Stimulated activated naive CD8-positive, alpha-beta T cell treated with anti-CD3 and anti-CD28 coated beads, Interleukin-15, Interleukin-2, amounts not matched to agents 100 U/mL and 50 U/mL, for 24 hours (primary cell): ENCODE results near the gene TRIP12.
"Not testable (repeated sequence)": the region's sequence is repeated elsewhere in the genome, so short reads cannot be mapped to it uniquely, and the experiment has no call there.

Experiments used
- ATAC-seq: fragments of 150-1000 bp; cut with Tn5 transposase; one replicate; pipeline ENCODE4 v1.10.0; 2021
- DNase-seq: peaks from one replicate; pipeline ENCODE4 v3.0.0; 2021

The TRIP12 gene

DNA sequence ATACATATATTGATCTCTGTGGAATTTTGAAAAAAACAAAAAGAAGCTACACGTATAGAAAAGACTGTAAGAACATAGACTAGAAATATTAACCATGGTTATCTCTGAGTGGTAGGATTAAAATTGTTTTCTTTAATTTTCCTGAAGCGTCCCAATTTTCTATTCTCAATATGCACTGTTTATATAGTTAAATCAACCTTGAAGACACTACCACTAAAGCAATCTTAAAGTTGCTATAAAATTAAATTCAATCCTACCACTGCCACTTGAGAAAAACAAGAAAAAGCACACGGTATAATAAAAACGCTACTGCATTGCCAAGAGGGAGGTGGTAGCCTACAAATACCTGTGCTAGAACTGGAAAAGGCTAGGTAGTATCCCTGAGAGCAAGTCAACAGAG lies 47.2 kb downstream of the TRIP12 start:
- ATAC-seq (no peak), DNase-seq (no peak)

DNA sequence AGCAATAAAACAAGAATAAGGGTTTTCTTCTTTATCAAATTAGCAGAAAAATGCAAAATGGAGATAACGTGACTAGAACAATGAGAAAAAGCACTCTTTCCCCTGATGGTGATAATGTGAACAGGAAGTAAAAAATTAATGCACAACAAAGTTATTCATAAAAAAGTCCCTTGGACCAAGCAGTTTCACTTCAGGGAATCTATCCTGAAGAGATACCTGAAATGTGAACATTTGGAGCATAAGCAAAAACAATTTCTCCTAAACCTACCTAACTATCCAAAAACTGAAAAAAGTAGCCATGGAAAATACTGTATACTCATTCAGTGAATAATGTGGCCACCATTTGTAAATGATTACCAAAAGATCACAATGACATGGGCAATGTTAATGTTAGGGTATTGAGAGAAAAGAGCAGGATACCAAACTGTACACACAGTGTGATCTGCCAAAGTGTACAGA lies 48.7 kb downstream of the TRIP12 start:
- DNase-seq (no peak), ATAC-seq (peak; percentile 46)

DNA sequence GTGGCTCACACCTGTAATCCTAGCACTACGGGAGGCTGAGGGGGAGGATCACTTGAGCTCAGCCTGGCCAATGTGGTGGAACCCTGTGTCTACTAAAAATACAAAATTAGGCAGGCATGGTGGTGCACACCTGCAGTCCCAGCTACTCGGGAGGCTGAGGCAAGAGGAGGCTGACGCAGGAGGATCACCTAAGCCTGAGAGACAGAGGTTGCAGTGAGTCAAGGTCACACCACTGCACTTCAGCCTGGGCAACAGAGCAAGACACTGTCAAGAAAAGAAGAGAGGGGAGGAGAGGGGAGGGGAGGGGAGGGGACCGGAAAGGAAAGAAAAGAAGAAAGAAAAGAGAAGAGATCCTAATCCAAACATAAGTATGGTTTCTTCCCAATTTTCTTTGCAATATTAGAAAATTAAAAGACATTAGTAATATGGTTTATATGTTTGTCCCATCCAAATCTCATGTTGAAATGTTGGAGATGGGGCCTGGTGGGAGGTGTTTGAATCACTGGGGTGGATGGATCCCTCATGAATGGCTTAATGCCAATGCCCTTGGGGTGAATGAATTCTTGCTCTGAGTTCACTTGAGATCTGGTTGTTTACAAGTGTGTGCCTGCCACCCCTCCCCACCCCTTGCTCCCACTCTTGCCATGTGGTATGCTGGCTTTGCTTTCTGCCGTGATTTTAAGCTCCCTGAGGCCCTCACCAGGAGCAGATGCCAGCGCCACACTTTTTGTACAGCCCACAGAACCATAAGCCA lies 50.7 kb downstream of the TRIP12 start:
- DNase-seq (no peak), ATAC-seq (no peak)

DNA sequence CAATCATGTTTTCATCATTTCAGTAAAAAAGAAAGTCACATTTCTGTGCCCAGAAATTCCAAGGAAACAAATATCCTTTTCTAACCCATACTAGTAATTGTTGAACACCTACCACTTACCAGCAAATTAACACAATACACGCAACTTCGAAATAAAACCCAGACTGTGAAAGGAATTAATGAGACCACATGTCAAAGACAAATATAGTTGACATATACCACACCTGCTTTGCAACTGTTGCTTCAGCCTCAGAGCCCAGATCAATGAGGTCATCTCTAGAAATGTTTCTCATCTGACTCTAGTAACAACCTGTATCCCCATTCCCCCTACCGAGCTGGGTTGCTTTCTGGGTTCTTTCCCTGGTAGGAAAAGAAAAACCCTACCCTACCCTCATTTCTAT lies 52.6 kb downstream of the TRIP12 start:
- ATAC-seq, result no peak
- no peak for DNase-seq

DNA sequence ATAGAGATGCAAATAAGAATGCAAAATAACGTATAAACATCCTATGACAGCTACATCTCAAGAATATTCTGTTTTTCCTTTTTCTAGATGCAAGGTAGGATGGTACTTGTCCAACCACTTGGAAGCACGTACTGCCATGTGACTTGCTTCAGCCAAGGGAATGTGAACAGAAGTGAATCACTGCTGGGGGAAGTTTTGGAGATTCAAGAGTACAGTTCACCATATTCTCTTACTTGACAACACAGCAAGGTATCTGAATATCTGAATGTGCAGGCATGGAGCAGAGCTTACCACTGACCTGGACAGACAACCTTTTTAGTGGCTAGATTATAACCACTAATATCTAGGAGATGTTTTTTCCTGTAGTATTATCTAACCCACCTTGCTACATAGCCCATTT lies 53.0 kb downstream of the TRIP12 start:
- ATAC-seq (no peak), DNase-seq (no peak)

DNA sequence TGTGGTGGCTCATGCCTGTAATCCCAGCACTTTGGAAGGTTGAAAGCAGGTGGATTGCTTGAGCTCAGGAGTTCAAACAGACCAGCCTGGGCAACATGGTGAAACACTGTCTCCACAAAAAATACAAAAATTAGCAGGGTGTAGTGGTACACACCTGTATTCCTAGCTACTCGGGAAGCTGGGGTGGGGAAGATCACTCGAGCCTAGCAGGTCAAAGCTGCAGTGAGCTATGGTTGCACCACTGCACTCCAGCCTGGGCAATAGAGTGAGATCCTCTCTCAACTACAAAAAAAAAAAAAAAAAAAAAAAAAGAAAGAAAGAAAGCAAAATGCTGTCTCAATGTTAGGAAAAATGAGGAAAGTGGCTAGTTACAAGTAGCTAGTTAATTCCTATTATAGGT lies 56.8 kb downstream of the TRIP12 start:
- DNase-seq (no peak), ATAC-seq (no peak)

DNA sequence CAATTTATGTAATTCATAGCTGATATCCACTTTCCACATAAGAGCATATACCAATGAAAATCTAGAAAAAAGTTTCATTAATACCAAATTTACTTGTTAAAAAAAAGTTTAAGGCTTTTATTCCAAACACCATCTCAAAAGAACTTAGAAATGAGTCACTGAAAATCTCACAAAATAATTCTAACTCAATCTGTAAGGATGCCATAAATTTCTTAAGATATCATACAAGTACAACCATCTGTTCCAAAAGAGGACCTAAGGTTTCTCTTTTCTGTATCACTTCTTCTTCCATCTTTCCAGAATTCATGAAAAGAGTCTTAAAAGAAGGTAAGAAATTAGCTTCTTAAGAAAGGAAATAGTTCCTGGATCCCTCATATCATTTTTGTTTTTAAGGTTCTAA lies 60.4 kb downstream of the TRIP12 start:
- ATAC-seq, result no peak
- DNase-seq, result no peak

DNA sequence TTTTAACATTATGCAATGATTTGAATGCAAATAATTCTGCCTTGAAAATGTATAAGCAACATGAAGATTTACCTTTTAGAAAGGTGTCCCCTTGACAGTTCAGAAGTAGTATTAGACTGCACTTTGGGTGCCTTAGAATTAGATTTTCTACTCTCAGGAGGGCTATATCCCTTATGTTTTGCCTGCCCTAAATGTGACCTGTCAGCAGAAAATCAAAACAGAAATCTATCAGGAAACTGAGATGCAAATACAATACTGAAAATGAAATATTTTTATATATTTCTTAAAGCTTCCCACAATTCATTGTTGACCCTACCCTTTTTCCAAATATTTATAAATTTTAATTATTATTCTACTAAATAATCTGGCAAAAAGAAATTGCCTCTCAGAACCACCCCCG lies 61.5 kb downstream of the TRIP12 start:
- DNase-seq, result no peak

DNA sequence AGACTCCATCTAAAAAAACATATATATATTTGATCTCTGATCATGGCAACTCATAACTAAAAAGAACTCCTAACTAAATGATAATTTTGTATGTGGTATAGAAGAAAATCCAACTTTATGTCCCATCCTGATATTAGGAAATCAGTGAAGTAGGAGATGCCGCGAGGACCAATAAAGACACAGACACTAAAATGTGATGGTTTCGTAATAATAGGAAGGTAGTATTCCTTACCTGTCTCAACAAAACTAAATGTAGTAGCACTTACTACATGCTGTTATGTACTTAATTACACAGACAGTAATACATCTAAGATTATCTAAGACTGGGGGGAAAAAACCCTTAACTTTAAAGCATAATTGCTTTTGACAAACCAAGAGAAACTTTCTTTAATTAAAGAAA lies 63.5 kb downstream of the TRIP12 start:
- no peak for ATAC-seq

More for the DNA sequence above, 61.5 kb downstream of the TRIP12 start:
- ATAC-seq, result no peak

DNA sequence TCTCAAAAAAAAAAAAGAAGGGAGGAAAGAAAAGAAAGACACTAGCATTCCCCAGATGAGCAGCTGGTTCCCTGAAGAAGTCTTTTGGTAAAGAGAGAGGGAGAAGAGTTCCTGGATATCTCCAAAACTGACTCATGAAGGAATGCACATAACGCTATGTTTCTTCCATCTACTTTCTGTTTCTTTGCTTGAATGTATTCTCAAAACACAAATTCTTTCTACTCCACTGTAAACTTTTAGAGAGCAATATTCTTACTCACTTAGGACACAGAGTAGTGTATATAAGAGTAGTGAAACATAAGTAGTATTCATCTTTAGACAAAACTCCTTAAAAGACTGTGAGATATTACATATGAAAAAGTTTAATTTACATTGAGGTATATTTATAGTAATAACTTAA lies 64.2 kb downstream of the TRIP12 start:
- no peak for DNase-seq
- ATAC-seq, result no peak

More for the DNA sequence above, 63.5 kb downstream of the TRIP12 start:
- DNase-seq, result no peak

DNA sequence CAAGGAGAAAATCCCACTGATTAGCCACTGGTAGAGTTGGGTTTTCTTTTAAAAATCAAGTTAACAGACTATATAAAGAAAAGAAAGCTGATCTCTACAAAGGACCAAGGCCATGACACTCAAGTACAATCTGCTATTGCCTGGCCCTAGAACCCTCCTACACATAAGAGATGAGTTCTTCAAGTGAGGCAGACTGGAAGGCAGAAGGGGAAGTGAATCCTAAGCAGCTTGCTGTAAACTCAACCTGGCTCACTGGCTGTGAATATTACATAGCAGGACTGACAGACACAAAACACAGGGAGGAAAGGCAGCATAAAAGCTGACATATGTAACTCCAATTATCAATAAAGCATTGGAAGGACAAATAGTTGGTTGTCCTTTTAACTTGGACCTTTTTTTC lies 65.4 kb downstream of the TRIP12 start:
- DNase-seq, result no peak
- ATAC-seq, result no peak

DNA sequence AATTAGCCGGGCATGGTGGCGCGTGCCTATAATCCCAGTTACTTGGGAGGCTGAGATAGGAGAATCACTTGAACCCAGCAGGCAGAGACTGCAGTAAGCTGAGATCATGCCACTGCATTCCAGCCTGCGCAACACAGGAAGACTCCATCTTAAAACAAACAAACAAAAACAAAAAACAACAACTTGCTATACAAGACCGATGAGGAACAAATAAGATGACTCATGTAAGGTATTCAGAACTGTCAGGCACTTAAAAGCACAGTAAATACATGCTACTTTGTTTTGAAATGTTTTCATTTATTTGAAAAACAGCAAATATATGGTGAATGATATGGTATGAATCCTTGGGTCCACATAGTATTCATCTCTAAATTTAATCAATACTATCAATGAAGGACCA lies 66.7 kb downstream of the TRIP12 start:
- no peak for DNase-seq
- no peak for ATAC-seq

DNA sequence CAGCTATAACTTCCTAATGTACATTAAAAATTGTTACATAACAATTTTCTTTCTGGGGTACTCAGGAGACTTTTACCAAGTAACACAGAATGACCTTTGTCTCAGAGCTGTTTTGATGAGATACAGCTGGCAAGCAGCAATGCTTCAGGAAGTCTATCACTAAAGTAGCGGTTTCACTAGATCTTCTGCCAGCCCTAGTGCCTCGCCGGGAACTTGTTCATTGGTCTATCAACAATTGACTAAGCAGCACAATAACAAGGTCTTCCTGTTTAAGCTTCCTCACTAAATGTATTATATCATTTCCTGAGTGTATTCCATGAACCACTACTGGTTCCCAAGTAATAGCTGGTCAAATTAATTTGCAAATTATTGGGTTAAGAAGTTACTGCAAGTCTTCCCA lies 69.2 kb downstream of the TRIP12 start:
- ATAC-seq (peak; percentile 89), DNase-seq (peak; percentile 22)

DNA sequence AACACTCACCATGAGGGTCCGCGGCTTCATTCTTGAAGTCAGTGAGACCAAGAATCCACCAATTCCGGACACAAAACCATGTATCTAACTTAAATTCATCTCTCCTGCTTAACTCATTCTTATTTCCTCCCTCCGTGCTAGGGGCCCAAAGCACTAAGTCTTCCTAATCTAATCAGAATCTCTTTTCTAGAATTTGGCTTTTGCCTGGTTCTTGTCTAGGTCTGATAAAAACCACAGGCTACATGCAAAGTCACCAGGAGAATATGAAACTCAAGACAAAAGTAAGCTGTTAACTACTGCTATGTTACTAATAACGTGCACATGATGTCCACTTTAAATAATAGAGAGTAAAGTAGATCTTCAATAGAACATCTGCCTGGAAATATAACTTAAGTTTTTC lies 69.9 kb downstream of the TRIP12 start:
- DNase-seq (no peak), ATAC-seq (no peak)

DNA sequence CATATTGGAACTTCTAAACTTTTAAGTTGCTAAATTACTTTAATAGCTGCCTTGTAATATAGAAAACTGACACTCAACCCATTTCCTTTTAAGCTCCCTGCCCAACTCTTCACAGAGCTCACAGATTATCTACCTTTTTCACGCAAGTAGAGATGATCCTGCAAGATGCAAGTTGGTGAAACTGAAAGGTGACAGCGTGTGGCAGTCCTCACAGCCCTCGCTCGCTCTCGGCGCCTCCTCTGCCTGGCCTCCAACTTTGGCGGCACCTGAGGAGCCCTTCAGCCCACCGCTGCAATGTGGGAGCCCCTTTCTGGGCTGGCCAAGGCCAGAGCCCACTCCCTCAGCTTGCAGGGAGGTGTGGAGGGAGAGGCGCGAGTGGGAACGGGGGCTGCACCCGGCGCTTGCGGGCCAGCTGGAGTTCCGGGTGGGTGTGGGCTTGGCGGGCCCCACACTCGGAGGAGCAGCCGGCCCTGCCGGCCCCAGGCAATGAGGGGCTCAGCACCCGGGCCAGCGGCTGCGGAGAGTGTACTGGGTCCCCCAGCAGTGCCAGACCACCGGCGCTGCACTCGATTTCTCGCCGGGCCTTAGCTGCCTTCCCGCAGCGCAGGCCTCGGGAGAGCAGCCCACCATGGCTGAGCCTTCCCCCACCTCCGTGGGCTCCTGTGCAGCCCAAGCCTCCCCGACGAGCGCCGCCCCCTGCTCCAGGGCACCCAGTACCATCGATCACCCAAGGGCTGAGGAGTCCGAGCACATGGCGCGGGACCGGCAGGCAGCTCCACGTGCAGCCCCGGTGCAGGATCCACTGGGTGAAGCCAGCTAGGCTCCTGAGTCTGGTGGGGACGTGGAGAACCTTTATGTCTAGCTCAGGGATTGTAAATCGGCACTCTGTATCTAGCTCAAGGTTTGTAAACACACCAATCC lies 71.2 kb downstream of the TRIP12 start:
- not testable (repeated sequence) for DNase-seq, ATAC-seq

DNA sequence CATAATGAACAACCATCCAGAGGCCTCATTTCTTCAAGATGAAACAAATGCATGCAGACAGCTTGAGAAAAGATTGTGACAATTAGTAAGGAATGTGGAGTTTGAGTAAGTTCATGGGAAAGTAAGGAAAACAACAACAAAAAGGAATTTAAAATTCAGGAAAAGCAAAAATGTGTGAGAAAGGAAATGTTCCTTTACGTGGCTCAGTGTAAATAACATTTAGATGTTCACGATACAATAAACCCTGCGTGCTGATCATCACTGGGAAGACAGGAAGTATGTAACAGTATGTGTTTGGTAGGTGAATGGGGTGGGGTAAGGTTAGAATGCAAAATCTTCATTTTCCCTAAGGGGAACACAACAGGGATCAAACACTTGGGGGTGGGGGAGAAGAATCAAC lies 72.7 kb downstream of the TRIP12 start:
- DNase-seq (no peak), ATAC-seq (no peak)

DNA sequence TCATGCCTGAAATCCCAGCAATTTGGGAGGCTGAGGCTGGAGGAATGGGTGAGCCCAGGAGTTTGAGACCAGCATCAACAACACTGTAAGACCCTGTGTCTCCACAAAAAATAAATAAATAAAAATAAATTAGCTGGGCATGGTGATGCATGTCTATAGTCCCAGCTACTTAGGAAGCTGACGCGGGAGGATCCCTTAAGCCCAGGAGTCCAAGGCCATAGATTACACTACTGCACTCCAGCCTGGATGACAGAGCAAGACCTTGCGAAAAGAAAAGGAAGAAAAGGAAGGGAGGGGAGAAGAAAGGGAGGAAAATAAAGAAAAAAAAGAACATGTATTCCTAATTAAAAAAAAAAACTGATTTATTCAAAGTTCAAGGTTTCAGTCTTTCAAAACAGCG lies 78.2 kb downstream of the TRIP12 start:
- DNase-seq (no peak), ATAC-seq (no peak)

DNA sequence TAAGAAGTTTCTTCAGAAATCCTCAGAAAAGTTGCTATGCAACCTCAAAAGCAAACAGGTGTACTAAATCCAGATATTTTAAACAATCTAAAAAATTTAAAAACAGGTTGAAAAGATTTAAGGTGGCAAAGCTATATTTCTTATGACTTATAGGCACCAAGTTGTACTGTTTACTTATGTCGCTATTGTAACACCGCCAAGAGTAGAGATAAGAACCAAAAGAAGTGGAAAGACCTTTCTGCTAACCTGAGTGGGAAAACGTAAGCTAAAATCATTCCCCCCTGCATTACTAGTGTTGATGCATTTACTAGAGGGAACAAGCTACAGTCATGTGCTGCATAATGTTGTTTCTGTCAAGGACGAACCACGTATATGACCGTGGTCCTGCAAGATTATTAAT lies 83.1 kb downstream of the TRIP12 start:
- ATAC-seq (no peak), DNase-seq (no peak)

DNA sequence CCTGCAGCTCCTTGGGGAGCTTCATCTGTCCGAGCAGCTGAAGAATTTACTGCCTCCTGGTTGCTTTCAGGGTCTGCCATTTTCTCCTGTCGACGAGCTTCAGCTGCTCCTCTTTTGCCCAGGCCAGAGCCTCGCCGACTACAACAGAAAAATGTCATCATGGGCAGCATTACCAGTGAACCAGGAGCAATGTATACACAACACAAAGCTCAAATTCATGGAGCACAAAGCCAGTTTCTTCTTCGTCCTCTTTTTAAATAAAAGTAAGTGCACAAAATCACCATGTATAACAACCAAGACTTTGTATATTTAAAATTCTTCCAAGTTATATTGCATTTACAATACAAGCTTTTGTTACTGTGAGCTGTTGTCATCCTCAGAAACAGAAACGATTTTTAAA lies 85.0 kb downstream of the TRIP12 start:
- ATAC-seq (no peak), DNase-seq (no peak)

DNA sequence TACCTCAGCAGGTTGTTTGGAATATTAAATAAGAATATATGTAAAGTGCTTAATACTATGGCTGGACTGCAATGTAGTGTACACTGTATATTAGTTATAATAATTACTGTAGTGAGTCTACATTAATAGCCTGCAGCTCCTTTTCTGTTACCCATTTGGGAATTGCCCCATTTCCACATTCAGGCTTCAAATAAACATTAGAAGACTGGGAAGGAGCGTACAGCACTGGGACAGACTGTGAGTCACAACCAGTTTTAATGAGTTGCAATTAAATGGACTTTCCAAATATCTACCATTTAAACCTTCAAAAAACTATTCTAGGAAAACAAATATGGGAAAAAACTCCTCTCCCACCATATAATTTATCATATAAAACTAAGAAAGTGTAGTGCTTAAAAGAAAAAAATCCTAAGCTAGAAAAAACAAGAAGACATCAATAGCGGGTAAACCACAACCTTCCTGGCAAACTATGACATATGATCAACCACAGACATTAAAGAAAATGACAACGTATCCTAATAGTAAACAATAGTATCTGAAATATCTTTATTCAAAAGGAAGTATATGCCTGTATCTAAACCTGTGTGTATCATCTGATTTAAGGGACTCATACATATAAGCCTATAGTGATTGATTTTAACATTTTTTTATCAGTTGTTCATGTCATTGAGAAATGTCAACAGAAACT lies 86.1 kb downstream of the TRIP12 start:
- ATAC-seq, result no peak
- no peak for DNase-seq

DNA sequence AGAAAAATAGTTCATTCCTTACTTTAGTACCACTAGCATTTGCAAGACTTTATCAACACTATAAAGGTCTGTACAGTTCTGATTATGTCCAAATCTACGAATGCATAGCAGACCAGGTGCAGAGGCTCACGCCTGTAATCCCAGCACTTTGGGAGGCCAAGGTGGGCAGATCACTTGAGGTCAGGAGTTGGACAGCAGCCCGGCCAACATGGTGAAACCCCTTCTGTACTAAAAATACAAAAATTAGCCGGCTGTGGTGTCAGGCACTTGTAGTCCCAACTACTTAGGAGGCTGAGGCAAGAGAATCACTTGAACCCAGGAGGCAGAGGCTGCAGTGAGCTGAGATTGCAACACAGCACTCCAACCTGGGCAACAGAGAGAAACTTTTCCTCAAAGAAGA lies 87.4 kb downstream of the TRIP12 start:
- not testable (repeated sequence) for ATAC-seq, DNase-seq

DNA sequence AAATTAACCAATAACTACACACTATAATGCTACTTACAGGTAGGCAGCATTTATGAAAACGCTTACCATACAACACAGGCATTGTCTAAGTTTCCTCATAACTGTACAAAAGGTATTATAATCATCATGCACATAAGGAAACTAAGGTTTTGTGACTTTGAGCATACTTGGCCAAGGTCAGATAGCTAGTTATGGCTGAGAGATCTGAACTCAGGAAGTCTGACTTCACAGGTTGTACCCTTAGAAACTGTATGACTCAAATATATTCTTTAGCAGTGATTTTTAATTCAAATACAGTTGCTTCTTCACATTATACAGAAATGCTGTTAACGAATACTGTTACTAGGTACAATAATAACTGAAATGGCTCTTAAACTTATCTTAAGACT lies 89.3 kb downstream of the TRIP12 start:
- DNase-seq, result no peak
- no peak for ATAC-seq
